GM23248 (cell line): ENCODE results near the gene IL12RB1. TPM values are rescaled to one million over a fixed set of nuclear protein-coding genes. Genes with fewer than 3 reads are reported as not detected.
"Not testable (repeated sequence)": the region's sequence is repeated elsewhere in the genome, so short reads cannot be mapped to it uniquely, and the experiment has no call there.

Experiments used
- DNase-seq: peaks from one replicate; pipeline ENCODE4 v3.0.0-alpha.2; 2015
- H2AFZ ChIP-seq: fragments of 200-600 bp; sonication (generic); 2 replicates; pipeline ENCODE4 v1.6.1; 2016; ENCODE audit warnings: antibody characterized with exemption
- H3F3A ChIP-seq: fragments of 200-600 bp; sonication (generic); 2 replicates; pipeline ENCODE4 v1.6.1; 2016; ENCODE audit warnings: mild to moderate bottlenecking, antibody characterized with exemption, mixed run types; ENCODE audit not compliant: insufficient read depth
- H3K27ac ChIP-seq: fragments of 200-600 bp; sonication (generic); 2 replicates; pipeline ENCODE4 v1.5.1; 2016; ENCODE audit warnings: mild to moderate bottlenecking
- H3K27me3 ChIP-seq: fragments of 200-600 bp; sonication (generic); replicated peaks from 2 replicates; pipeline ENCODE4 v1.6.1; 2016; ENCODE audit warnings: mild to moderate bottlenecking; ENCODE audit not compliant: insufficient read depth
- H3K36me3 ChIP-seq: fragments of 200-600 bp; sonication (generic); 2 replicates; pipeline ENCODE4 v1.6.1; 2016; ENCODE audit warnings: low read depth, mild to moderate bottlenecking
- H3K4me1 ChIP-seq: fragments of 200-600 bp; sonication (generic); 2 replicates; pipeline ENCODE4 v1.6.1; 2016; ENCODE audit warnings: mild to moderate bottlenecking; ENCODE audit not compliant: insufficient read depth
- H3K4me2 ChIP-seq: fragments of 200-600 bp; sonication (generic); one replicate; pipeline ENCODE4 v1.6.1; 2016; ENCODE audit warnings: mild to moderate bottlenecking; ENCODE audit not compliant: unreplicated experiment
- H3K4me3 ChIP-seq: fragments of 200-600 bp; sonication (generic); 2 replicates; pipeline ENCODE4 v1.5.1; 2016; ENCODE audit warnings: mild to moderate bottlenecking
- H3K79me2 ChIP-seq: fragments of 200-600 bp; sonication (generic); 2 replicates; pipeline ENCODE4 v1.6.1; 2016; ENCODE audit warnings: mild to moderate bottlenecking; ENCODE audit not compliant: insufficient read depth
- H3K9ac ChIP-seq: fragments of 200-600 bp; sonication (generic); 2 replicates; pipeline ENCODE4 v1.6.1; 2016; ENCODE audit warnings: mild to moderate bottlenecking
- H3K9me2 ChIP-seq: fragments of 200-600 bp; sonication (generic); 2 replicates; pipeline ENCODE4 v1.6.1; 2016; ENCODE audit warnings: mixed run types, mild to moderate bottlenecking, moderate library complexity; ENCODE audit not compliant: insufficient read depth
- H3K9me3 ChIP-seq: fragments of 200-600 bp; sonication (generic); one replicate; pipeline ENCODE4 v1.6.1; 2017; ENCODE audit warnings: low read depth
- H4K20me1 ChIP-seq: fragments of 200-600 bp; sonication (generic); 2 replicates; pipeline ENCODE4 v1.6.0; 2016; ENCODE audit not compliant: insufficient read depth
- EZH2 ChIP-seq: fragments of 200-600 bp; sonication (generic); IDR thresholded peaks from 2 replicates; pipeline ENCODE4 v1.6.1; 2018; ENCODE audit warnings: antibody characterized with exemption, mild to moderate bottlenecking; ENCODE audit not compliant: insufficient read depth, poor library complexity, severe bottlenecking
- EZH2phosphoT487 ChIP-seq: fragments of 200-600 bp; sonication (generic); IDR thresholded peaks from 2 replicates; pipeline ENCODE4 v1.6.1; 2018; ENCODE audit warnings: antibody characterized with exemption, moderate library complexity, mild to moderate bottlenecking, low read depth; ENCODE audit not compliant: insufficient read depth
- WGBS, 2 experiments: methylation state at CpG; one replicate each; pipeline ENCODE4 v1.1.6; 2015 to 2017; ENCODE audit warnings: low lambda C conversion rate in 2 of 2, low coverage in 1 of 2; ENCODE audit errors: missing lambda C conversion rate in 2 of 2; 5-methylcytosine and 5-hydroxymethylcytosine counted together
- in situ Hi-C: fragments of 300-500 bp; cut with MboI; formaldehyde crosslinking; loops from 2 replicates; pipeline ENCODE4 v1.15.0; 2020
- polyA plus RNA-seq: library from polyadenylated mRNA; unstranded; fragments of >200 nt; fragmentation: Nextera tagmentation; extraction: Ambion mirVana; gene quantifications from 2 replicates; pipeline ENCODE4 v1.2.1, GENCODE V29; 2016
- total RNA-seq: library from RNA; depleted of rRNA; stranded (reverse); fragments of >200 nt; shearing (Covaris generic); gene quantifications from 2 replicates; pipeline ENCODE4 v1.2.3, GENCODE V29; 2014

The IL12RB1 gene
- total and polyA plus RNA-seq, 2 experiments from 2014 or later = not detected

- Histone ChIP-seq H3K27me3 (no peaks in the 10 kb centered on the region), H3K27ac (no peak overlapping the region), H3K79me2 (no peaks in the 10 kb centered on the region), H3K4me2 (no peak overlapping the region), H3K9me2 (no peaks in the 10 kb centered on the region), H3K9me3 (no peaks in the 10 kb centered on the region), H3K9ac (no peak overlapping the region), H4K20me1 (no peaks in the 10 kb centered on the region), H3K36me3 (no peaks in the 10 kb centered on the region), H3K4me1 (peaks cover 8% of the 10 kb centered on the region), H2AFZ (no peak overlapping the region), H3F3A (no peaks in the 10 kb centered on the region), H3K4me3 (no peak overlapping the region)
- in situ Hi-C loops = no loop called here
- DNase-seq = no peak
- TF ChIP-seq EZH2 (no peak), EZH2phosphoT487 (no peak)
- WGBS, 2 experiments = 83 to 90% methylated on average over 9 of the region's 9 CpGs
These were observed 20.5 kb upstream of the IL12RB1 start for GRCh38 chr19:18107235-18107634.

DNA sequence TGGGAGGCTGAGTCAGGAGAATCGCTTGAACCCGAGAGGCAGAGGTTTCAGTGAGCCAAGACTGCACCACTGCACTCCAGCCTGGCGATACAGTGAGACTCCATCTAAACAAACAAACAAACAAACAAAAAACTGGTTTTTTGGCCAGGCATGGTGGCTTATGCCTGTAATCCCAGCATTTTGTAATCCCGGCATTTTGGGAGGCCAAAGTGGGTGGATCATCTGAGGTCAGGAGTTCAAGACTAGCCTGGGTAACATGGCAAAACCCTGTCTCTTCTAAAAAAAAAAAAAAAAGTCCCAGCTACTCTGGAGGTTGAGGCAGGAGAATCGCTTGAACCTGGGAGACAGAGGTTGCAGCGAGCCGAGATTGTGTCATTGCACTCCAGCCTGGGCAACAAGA, 18.5 kb upstream of the IL12RB1 start:
- H3K27me3 ChIP-seq, H3K9ac ChIP-seq, H3K4me1 ChIP-seq, H2AFZ ChIP-seq, H3K27ac ChIP-seq, H3K36me3 ChIP-seq, in situ Hi-C loops, H4K20me1 ChIP-seq, H3K9me3 ChIP-seq, H3K79me2 ChIP-seq, H3K4me3 ChIP-seq, H3F3A ChIP-seq, H3K9me2 ChIP-seq, H3K4me2 ChIP-seq, DNase-seq: not testable (repeated sequence)
- WGBS, 2 experiments = 75 to 77% methylated on average over 7 of the region's 7 CpGs

DNA sequence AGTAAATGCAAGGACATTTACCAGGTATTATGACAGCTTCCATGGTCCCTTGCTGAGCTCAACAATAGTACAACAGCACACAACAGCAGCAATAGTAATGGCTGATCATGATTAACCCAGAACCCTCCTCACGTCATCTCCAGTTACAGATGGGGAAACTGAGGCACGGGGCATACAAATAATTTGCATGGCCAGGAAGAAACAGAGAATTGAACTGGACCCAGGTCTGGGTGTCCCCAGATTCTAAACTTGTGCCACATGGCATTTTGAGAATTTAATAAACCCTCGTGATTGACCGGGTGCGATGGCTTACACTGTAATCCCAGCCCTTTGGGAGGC, 18.0 kb upstream of the IL12RB1 start:
- no peak for DNase-seq
- Histone ChIP-seq H3K27me3 (no peaks in the 10 kb centered on the region), H4K20me1 (no peaks in the 10 kb centered on the region), H3K4me3 (peak overlapping the region; percentile 66), H3K4me1 (peaks cover 5% of the 10 kb centered on the region), H3K79me2 (no peaks in the 10 kb centered on the region), H3K9me2 (no peaks in the 10 kb centered on the region), H3K4me2 (peak overlapping the region; percentile 82), H3K36me3 (no peaks in the 10 kb centered on the region), H2AFZ (peak overlapping the region; percentile 81), H3K9me3 (no peaks in the 10 kb centered on the region), H3K9ac (peak overlapping the region; percentile 68), H3F3A (no peaks in the 10 kb centered on the region), H3K27ac (peak overlapping the region; percentile 75)
- 57 to 61% methylated on average over 5 of the region's 5 CpGs for WGBS, 2 experiments
- in situ Hi-C loops = no loop called here
- no peak for TF ChIP-seq EZH2phosphoT487
- no peak for TF ChIP-seq EZH2

DNA sequence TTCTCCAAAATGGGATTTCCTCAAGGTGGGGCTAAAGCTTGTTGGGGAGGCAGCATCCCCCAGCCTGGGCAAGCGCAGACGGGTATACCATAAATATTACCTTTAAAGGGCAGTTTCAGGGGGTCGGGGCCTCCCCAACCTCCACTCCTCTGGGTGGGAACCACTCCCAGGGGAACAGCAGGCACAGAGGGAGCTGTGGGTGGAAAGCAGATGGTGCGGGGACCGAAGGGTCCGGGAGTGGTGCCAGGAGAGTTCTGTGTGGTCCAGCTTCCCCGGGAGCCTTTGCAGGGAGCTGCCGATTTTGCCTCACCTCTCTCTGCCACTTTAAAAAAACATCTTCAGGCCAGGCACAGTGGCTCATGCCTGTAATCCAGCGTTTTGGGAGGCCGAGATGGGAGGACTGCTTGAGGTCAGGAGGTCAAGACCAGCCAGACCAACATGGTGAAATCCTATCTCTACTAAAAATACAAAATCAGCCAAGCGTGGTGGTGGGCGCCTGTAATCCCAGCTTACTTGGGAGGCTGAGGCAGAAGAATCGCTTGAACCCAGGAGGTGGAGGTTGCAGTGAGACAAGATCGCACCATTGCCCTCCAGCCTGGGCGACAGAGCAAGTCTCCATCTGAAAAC, 16.3 kb upstream of the IL12RB1 start:
- no peaks in the 10 kb centered on the region for H3K9me2 ChIP-seq
- peaks cover 5% of the 10 kb centered on the region for H3K4me1 ChIP-seq
- WGBS, 2 experiments = 71 to 74% methylated on average over 13 to 15 of the region's 15 CpGs
- H3F3A ChIP-seq = no peaks in the 10 kb centered on the region
- H3K4me2 ChIP-seq = no peak overlapping the region
- H3K4me3 ChIP-seq = no peak overlapping the region
- H3K36me3 ChIP-seq = no peaks in the 10 kb centered on the region
- no peak overlapping the region for H3K27ac ChIP-seq
- H3K27me3 ChIP-seq = no peaks in the 10 kb centered on the region; the same call in 1 of the 2 replicates
- no peaks in the 10 kb centered on the region for H3K79me2 ChIP-seq
- DNase-seq = no peak
- H3K9me3 ChIP-seq = no peaks in the 10 kb centered on the region
- no peak overlapping the region for H2AFZ ChIP-seq
- no peak overlapping the region for H3K9ac ChIP-seq
- TF ChIP-seq EZH2phosphoT487 = no peak
- TF ChIP-seq EZH2 = no peak
- in situ Hi-C loops = no loop called here
- no peaks in the 10 kb centered on the region for H4K20me1 ChIP-seq

- in situ Hi-C loops = no loop called here
- Histone ChIP-seq H3K4me2 (no peak overlapping the region), H3K27ac (no peak overlapping the region), H3K9ac (no peak overlapping the region), H3K79me2 (no peaks in the 10 kb centered on the region), H4K20me1 (no peaks in the 10 kb centered on the region), H3K36me3 (no peaks in the 10 kb centered on the region), H3K4me1 (peaks cover 5% of the 10 kb centered on the region), H3K27me3 (no peaks in the 10 kb centered on the region; the same call in 1 of the 2 replicates), H3K9me2 (no peaks in the 10 kb centered on the region), H3K9me3 (no peaks in the 10 kb centered on the region), H3K4me3 (no peak overlapping the region), H3F3A (0 out of 2 replicates have a peak, but pooled peaks cover 3% of the 10 kb centered on the region), H2AFZ (no peak overlapping the region)
- TF ChIP-seq EZH2phosphoT487 (no peak), EZH2 (no peak)
- DNase-seq = no peak
- WGBS, 2 experiments = 48 to 49% methylated on average over 3 of the region's 3 CpGs
These were observed 14.5 kb upstream of the IL12RB1 start for GRCh38 chr19:18101268-18101667.
